WTC11 (cell line): ENCODE results near the gene LY6G6F. TPM values are rescaled to one million over a fixed set of nuclear protein-coding genes. Genes with fewer than 3 reads are reported as not detected.

Experiments used
- ATAC-seq: fragments of 200-7000 bp; cut with Tn5 transposase; 2 replicates; pipeline ENCODE4 v1.10.0; 2021; ENCODE audit warnings: mild to moderate bottlenecking, moderate library complexity
- CTCF ChIA-PET: fragments of 300-600 bp; sonication (Branson Sonifier 250); formaldehyde crosslinking; loops from one replicate; lab custom pipeline; 2021; ENCODE audit warnings: antibody characterized with exemption; lab: Charles Lee
- POLR2A ChIA-PET: fragments of 350-600 bp; sonication (Branson Sonifier 250); formaldehyde crosslinking; loops from one replicate; lab custom pipeline; 2021; ENCODE audit warnings: antibody characterized with exemption; lab: Charles Lee
- DNase-seq: peaks from one replicate; pipeline ENCODE4 v3.0.0; 2021; ENCODE audit warnings: low spot score
- H3K27ac Mint-ChIP-seq: 2 replicates; pipeline ENCODE4 v1.8.0; 2021; ENCODE audit warnings: mixed read lengths
- H3K27me3 Mint-ChIP-seq: 2 replicates; pipeline ENCODE4 v1.8.0; 2021; ENCODE audit warnings: low read depth, mild to moderate bottlenecking, moderate library complexity, mixed read lengths
- H3K36me3 Mint-ChIP-seq: 2 replicates; pipeline ENCODE4 v1.8.0; 2021; ENCODE audit warnings: mixed read lengths
- H3K4me1 Mint-ChIP-seq: 2 replicates; pipeline ENCODE4 v1.8.0; 2022; ENCODE audit warnings: mixed read lengths
- H3K4me3 Mint-ChIP-seq: 2 replicates; pipeline ENCODE4 v1.8.0; 2021; ENCODE audit warnings: mild to moderate bottlenecking, moderate library complexity, mixed read lengths
- H3K9me3 Mint-ChIP-seq: 2 replicates; pipeline ENCODE4 v1.8.0; 2021; ENCODE audit warnings: mixed read lengths
- HMGA2 ChIP-seq: fragments of 250-450 bp; sonication (Bioruptor Pico); IDR thresholded peaks from 2 replicates; pipeline ENCODE4 v1.4.0; 2021; ENCODE audit warnings: mild to moderate bottlenecking, moderate library complexity
- KAT7 ChIP-seq: sonication (generic); formaldehyde crosslinking; IDR thresholded peaks from 2 replicates; pipeline ENCODE4 v1.8.1; 2023; ENCODE audit warnings: missing genetic modification reagents, mild to moderate bottlenecking, borderline replicate concordance
- MYBL2 ChIP-seq: sonication (generic); formaldehyde crosslinking; IDR thresholded peaks from 2 replicates; pipeline ENCODE4 v1.8.1; 2023; ENCODE audit warnings: mild to moderate bottlenecking, moderate library complexity, missing genetic modification reagents
- SMAD4 ChIP-seq: sonication (generic); formaldehyde crosslinking; IDR thresholded peaks from 2 replicates; pipeline ENCODE4 v1.8.0; 2022; ENCODE audit warnings: mild to moderate bottlenecking, missing genetic modification reagents
- SOX15 ChIP-seq: fragments of 250-450 bp; sonication (Bioruptor Pico); IDR thresholded peaks from 2 replicates; pipeline ENCODE4 v1.9.0; 2021; ENCODE audit warnings: mild to moderate bottlenecking
- SP1 ChIP-seq: sonication (generic); formaldehyde crosslinking; conservative IDR thresholded peaks from 2 replicates; pipeline ENCODE4 v1.8.1; 2022; ENCODE audit warnings: missing genetic modification reagents
- TCF7 ChIP-seq: sonication (generic); formaldehyde crosslinking; IDR thresholded peaks from 2 replicates; pipeline ENCODE4 v1.8.0; 2022; ENCODE audit warnings: mild to moderate bottlenecking, low read depth, missing genetic modification reagents, moderate library complexity
- ZNF232 ChIP-seq: sonication (generic); formaldehyde crosslinking; IDR thresholded peaks from 2 replicates; pipeline ENCODE4 v1.8.0; 2022; ENCODE audit warnings: mild to moderate bottlenecking, missing genetic modification reagents
- ZNF263 ChIP-seq: sonication (generic); formaldehyde crosslinking; IDR thresholded peaks from 2 replicates; pipeline ENCODE4 v1.8.1; 2022; ENCODE audit warnings: low read depth, mild to moderate bottlenecking, moderate library complexity, missing genetic modification reagents
- ZNF423 ChIP-seq: fragments of 250-450 bp; sonication (Bioruptor Pico); IDR thresholded peaks from 2 replicates; pipeline ENCODE4 v2.1.2; 2022; ENCODE audit warnings: mild to moderate bottlenecking, moderate library complexity
- total RNA-seq: library from RNA; stranded (reverse); gene quantifications from 3 replicates; pipeline ENCODE4 v1.2.3, GENCODE V29; 2021
- TF ChIP-seq, protein P1 (sequence below): sonication (generic); formaldehyde crosslinking; IDR thresholded peaks from 2 replicates; pipeline ENCODE4 v1.8.1; 2023; ENCODE audit warnings: mild to moderate bottlenecking, missing genetic modification reagents, borderline replicate concordance
- TF ChIP-seq, protein P2 (sequence below): sonication (generic); formaldehyde crosslinking; IDR thresholded peaks from 2 replicates; pipeline ENCODE4 v1.8.0; 2022; ENCODE audit warnings: mild to moderate bottlenecking, missing genetic modification reagents
- TF ChIP-seq, protein P3 (sequence below): sonication (generic); formaldehyde crosslinking; IDR thresholded peaks from 2 replicates; pipeline ENCODE4 v1.8.0; 2022; ENCODE audit warnings: missing genetic modification reagents
- TF ChIP-seq, protein P4 (sequence below): sonication (generic); formaldehyde crosslinking; IDR thresholded peaks from 2 replicates; pipeline ENCODE4 v1.8.1; 2023; ENCODE audit warnings: mild to moderate bottlenecking, missing genetic modification reagents, moderate library complexity
- TF ChIP-seq, protein P5 (sequence below): sonication (generic); formaldehyde crosslinking; conservative IDR thresholded peaks from 2 replicates; pipeline ENCODE4 v1.8.1; 2023; ENCODE audit warnings: mild to moderate bottlenecking, low read depth, missing genetic modification reagents, moderate library complexity
- TF ChIP-seq, protein P6 (sequence below): fragments of 250-450 bp; sonication (Bioruptor Pico); IDR thresholded peaks from 2 replicates; pipeline ENCODE4 v1.9.0; 2021; ENCODE audit warnings: mild to moderate bottlenecking
- TF ChIP-seq, protein P7 (sequence below): sonication (generic); formaldehyde crosslinking; IDR thresholded peaks from 2 replicates; pipeline ENCODE4 v1.8.1; 2023; ENCODE audit warnings: mild to moderate bottlenecking, missing genetic modification reagents

LY6G6F gene
- total RNA-seq, 1 experiment from 2014 or later = not detected

DNA sequence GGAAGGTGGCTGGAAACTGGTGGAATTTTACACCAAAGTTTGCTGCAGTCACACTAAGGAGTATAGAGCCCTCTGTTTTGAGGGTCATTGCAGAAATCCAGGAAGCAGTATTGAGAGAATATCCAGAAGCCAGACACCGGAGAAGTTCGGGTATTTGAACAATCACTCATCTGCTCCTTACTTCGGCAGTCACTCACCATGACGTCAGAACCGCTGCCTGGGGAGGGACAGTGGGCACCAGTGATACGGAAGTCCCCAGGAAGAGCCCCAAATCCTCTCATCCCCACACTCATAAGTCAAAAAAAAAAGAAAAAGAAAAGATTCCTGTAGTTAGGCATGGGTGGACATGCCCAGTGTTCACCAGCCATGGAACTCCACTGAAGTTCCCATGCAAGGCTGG is 29.8 kb upstream of the LY6G6F start:
- Mint-ChIP-seq H3K4me1 (peaks cover 10% of the 10 kb centered on the region), H3K27me3 (peaks cover 17% of the 10 kb centered on the region), H3K36me3 (peaks cover 14% of the 10 kb centered on the region), H3K27ac (no peak overlapping the region), H3K4me3 (no peak overlapping the region), H3K9me3 (no peaks in the 10 kb centered on the region)
- TF ChIP-seq, protein P1, sequence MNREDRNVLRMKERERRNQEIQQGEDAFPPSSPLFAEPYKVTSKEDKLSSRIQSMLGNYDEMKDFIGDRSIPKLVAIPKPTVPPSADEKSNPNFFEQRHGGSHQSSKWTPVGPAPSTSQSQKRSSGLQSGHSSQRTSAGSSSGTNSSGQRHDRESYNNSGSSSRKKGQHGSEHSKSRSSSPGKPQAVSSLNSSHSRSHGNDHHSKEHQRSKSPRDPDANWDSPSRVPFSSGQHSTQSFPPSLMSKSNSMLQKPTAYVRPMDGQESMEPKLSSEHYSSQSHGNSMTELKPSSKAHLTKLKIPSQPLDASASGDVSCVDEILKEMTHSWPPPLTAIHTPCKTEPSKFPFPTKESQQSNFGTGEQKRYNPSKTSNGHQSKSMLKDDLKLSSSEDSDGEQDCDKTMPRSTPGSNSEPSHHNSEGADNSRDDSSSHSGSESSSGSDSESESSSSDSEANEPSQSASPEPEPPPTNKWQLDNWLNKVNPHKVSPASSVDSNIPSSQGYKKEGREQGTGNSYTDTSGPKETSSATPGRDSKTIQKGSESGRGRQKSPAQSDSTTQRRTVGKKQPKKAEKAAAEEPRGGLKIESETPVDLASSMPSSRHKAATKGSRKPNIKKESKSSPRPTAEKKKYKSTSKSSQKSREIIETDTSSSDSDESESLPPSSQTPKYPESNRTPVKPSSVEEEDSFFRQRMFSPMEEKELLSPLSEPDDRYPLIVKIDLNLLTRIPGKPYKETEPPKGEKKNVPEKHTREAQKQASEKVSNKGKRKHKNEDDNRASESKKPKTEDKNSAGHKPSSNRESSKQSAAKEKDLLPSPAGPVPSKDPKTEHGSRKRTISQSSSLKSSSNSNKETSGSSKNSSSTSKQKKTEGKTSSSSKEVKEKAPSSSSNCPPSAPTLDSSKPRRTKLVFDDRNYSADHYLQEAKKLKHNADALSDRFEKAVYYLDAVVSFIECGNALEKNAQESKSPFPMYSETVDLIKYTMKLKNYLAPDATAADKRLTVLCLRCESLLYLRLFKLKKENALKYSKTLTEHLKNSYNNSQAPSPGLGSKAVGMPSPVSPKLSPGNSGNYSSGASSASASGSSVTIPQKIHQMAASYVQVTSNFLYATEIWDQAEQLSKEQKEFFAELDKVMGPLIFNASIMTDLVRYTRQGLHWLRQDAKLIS (CRISPR knock-in tag) = no peak
- TF ChIP-seq, protein P2, sequence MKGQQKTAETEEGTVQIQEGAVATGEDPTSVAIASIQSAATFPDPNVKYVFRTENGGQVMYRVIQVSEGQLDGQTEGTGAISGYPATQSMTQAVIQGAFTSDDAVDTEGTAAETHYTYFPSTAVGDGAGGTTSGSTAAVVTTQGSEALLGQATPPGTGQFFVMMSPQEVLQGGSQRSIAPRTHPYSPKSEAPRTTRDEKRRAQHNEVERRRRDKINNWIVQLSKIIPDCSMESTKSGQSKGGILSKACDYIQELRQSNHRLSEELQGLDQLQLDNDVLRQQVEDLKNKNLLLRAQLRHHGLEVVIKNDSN (CRISPR knock-in tag) = no peak
- CTCF ChIA-PET = no interaction called here
- DNase-seq (no peak), ATAC-seq (no peak)
- POLR2A ChIA-PET = no interaction called here

DNA sequence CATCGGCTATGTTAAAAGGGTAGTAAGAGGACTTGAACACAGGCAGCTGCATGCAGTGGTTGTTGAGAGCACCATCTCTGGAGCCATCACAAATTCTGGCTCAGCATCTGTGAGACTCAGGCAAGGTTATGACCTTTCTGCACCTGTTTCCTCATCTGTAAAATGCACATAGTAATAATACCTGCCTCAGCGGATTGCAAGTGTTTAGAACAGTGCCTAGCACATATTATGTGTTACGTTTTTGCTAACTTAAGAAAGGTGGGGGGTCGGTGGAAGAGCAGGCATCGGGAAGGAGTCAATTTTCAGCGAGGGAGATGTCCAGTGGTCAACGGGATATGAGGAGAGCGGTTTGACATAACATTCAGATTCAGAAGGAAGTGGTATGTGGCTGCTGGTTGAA is 28.7 kb upstream of the LY6G6F start:
- CTCF ChIA-PET = no interaction called here
- Mint-ChIP-seq H3K4me1 (peaks cover 10% of the 10 kb centered on the region), H3K27me3 (peaks cover 24% of the 10 kb centered on the region), H3K4me3 (no peak overlapping the region), H3K36me3 (peaks cover 4% of the 10 kb centered on the region; the same call in 1 of the 2 replicates), H3K9me3 (no peaks in the 10 kb centered on the region), H3K27ac (no peak overlapping the region)
- ATAC-seq (no peak), DNase-seq (no peak)
- no peak for TF ChIP-seq SP1
- no peak for TF ChIP-seq ZNF232 (CRISPR knock-in tag)
- no peak for TF ChIP-seq SOX15 (CRISPR knock-in tag)
- no peak for TF ChIP-seq ZNF423 (CRISPR knock-in tag)
- TF ChIP-seq ZNF263 (CRISPR knock-in tag) = no peak
- TF ChIP-seq, protein P3, sequence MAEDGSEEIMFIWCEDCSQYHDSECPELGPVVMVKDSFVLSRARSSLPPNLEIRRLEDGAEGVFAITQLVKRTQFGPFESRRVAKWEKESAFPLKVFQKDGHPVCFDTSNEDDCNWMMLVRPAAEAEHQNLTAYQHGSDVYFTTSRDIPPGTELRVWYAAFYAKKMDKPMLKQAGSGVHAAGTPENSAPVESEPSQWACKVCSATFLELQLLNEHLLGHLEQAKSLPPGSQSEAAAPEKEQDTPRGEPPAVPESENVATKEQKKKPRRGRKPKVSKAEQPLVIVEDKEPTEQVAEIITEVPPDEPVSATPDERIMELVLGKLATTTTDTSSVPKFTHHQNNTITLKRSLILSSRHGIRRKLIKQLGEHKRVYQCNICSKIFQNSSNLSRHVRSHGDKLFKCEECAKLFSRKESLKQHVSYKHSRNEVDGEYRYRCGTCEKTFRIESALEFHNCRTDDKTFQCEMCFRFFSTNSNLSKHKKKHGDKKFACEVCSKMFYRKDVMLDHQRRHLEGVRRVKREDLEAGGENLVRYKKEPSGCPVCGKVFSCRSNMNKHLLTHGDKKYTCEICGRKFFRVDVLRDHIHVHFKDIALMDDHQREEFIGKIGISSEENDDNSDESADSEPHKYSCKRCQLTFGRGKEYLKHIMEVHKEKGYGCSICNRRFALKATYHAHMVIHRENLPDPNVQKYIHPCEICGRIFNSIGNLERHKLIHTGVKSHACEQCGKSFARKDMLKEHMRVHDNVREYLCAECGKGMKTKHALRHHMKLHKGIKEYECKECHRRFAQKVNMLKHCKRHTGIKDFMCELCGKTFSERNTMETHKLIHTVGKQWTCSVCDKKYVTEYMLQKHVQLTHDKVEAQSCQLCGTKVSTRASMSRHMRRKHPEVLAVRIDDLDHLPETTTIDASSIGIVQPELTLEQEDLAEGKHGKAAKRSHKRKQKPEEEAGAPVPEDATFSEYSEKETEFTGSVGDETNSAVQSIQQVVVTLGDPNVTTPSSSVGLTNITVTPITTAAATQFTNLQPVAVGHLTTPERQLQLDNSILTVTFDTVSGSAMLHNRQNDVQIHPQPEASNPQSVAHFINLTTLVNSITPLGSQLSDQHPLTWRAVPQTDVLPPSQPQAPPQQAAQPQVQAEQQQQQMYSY (CRISPR knock-in tag) = no peak
- TF ChIP-seq SMAD4 = no peak
- TF ChIP-seq, protein P4, sequence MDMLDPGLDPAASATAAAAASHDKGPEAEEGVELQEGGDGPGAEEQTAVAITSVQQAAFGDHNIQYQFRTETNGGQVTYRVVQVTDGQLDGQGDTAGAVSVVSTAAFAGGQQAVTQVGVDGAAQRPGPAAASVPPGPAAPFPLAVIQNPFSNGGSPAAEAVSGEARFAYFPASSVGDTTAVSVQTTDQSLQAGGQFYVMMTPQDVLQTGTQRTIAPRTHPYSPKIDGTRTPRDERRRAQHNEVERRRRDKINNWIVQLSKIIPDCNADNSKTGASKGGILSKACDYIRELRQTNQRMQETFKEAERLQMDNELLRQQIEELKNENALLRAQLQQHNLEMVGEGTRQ (CRISPR knock-in tag) = no peak
- TF ChIP-seq KAT7 (CRISPR knock-in tag) = no peak
- TF ChIP-seq, protein P5, sequence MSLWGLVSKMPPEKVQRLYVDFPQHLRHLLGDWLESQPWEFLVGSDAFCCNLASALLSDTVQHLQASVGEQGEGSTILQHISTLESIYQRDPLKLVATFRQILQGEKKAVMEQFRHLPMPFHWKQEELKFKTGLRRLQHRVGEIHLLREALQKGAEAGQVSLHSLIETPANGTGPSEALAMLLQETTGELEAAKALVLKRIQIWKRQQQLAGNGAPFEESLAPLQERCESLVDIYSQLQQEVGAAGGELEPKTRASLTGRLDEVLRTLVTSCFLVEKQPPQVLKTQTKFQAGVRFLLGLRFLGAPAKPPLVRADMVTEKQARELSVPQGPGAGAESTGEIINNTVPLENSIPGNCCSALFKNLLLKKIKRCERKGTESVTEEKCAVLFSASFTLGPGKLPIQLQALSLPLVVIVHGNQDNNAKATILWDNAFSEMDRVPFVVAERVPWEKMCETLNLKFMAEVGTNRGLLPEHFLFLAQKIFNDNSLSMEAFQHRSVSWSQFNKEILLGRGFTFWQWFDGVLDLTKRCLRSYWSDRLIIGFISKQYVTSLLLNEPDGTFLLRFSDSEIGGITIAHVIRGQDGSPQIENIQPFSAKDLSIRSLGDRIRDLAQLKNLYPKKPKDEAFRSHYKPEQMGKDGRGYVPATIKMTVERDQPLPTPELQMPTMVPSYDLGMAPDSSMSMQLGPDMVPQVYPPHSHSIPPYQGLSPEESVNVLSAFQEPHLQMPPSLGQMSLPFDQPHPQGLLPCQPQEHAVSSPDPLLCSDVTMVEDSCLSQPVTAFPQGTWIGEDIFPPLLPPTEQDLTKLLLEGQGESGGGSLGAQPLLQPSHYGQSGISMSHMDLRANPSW (CRISPR knock-in tag) = no peak
- TF ChIP-seq MYBL2 (CRISPR knock-in tag) = no peak
- TF ChIP-seq HMGA2 (CRISPR knock-in tag) = no peak
- TF ChIP-seq, protein P6, sequence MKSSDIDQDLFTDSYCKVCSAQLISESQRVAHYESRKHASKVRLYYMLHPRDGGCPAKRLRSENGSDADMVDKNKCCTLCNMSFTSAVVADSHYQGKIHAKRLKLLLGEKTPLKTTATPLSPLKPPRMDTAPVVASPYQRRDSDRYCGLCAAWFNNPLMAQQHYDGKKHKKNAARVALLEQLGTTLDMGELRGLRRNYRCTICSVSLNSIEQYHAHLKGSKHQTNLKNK (CRISPR knock-in tag) = no peak
- TF ChIP-seq, protein P7, sequence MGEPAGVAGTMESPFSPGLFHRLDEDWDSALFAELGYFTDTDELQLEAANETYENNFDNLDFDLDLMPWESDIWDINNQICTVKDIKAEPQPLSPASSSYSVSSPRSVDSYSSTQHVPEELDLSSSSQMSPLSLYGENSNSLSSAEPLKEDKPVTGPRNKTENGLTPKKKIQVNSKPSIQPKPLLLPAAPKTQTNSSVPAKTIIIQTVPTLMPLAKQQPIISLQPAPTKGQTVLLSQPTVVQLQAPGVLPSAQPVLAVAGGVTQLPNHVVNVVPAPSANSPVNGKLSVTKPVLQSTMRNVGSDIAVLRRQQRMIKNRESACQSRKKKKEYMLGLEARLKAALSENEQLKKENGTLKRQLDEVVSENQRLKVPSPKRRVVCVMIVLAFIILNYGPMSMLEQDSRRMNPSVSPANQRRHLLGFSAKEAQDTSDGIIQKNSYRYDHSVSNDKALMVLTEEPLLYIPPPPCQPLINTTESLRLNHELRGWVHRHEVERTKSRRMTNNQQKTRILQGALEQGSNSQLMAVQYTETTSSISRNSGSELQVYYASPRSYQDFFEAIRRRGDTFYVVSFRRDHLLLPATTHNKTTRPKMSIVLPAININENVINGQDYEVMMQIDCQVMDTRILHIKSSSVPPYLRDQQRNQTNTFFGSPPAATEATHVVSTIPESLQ (CRISPR knock-in tag) = no peak
- TF ChIP-seq TCF7 (CRISPR knock-in tag) = no peak
- POLR2A ChIA-PET = no interaction called here
